ENCODE results near the gene CKS1B.

The CKS1B gene

GRCh38 chr1:154974102-154974807, at the start of gene CKS1B:
Gene CKS1B, plus strand, starts transcription at chr1:154974681. Its CDS starts 65 bp downstream, at chr1:154974746.
- peak; percentile 99 for DNase-seq

- no peak for DNase-seq
Observed at GRCh38 chr1:154925335-154926170, 48.9 kb upstream of the CKS1B start.

- DNase-seq = no peak
Observed at GRCh38 chr1:154926201-154926600, 48.3 kb upstream of the CKS1B start.

GRCh38 chr1:154931940-154932487, 42.5 kb upstream of the CKS1B start:
- DNase-seq = no peak

GRCh38 chr1:154934358-154934948, 40.0 kb upstream of the CKS1B start:
- DNase-seq = no peak

GRCh38 chr1:154935749-154936554, 38.5 kb upstream of the CKS1B start:
- no peak for DNase-seq

GRCh38 chr1:154936555-154937084, 37.9 kb upstream of the CKS1B start, which contains the start of gene PMVK:
Gene PMVK, minus strand, starts transcription at chr1:154936719. Its CDS starts 34 bp downstream, at chr1:154936685.
- DNase-seq = peak; percentile 96

- peak; percentile 94 for DNase-seq
Observed at GRCh38 chr1:154937085-154937987, 37.1 kb upstream of the CKS1B start.

- DNase-seq = no peak
Observed at GRCh38 chr1:154937988-154938386, 36.5 kb upstream of the CKS1B start.

GRCh38 chr1:154938604-154939399, 35.7 kb upstream of the CKS1B start:
- DNase-seq = no peak

GRCh38 chr1:154940213-154940560, 34.3 kb upstream of the CKS1B start:
- no peak for DNase-seq

- DNase-seq = peak; percentile 66
Observed at GRCh38 chr1:154940651-154941194, 33.8 kb upstream of the CKS1B start.

- DNase-seq = no peak
Observed at GRCh38 chr1:154941333-154942013, 33.0 kb upstream of the CKS1B start.

GRCh38 chr1:154943649-154944400, 30.7 kb upstream of the CKS1B start:
- DNase-seq = peak; percentile 64

GRCh38 chr1:154944401-154945159, 29.9 kb upstream of the CKS1B start:
- DNase-seq = no peak

GRCh38 chr1:154945160-154945961, 29.1 kb upstream of the CKS1B start:
- no peak for DNase-seq
